Fibroblast of peridontal ligament (primary cell): ENCODE measurements around the gene TUT1.

ENCODE experiments used
- DNase-seq: peaks from one replicate; pipeline ENCODE4 v3.0.0-alpha.2; 2010; ENCODE audit errors: extremely low read depth

TUT1 gene

GRCh38 chr11:62542111-62542745 is 49.1 kb downstream of the TUT1 start:
- DNase-seq: no peak

DNA sequence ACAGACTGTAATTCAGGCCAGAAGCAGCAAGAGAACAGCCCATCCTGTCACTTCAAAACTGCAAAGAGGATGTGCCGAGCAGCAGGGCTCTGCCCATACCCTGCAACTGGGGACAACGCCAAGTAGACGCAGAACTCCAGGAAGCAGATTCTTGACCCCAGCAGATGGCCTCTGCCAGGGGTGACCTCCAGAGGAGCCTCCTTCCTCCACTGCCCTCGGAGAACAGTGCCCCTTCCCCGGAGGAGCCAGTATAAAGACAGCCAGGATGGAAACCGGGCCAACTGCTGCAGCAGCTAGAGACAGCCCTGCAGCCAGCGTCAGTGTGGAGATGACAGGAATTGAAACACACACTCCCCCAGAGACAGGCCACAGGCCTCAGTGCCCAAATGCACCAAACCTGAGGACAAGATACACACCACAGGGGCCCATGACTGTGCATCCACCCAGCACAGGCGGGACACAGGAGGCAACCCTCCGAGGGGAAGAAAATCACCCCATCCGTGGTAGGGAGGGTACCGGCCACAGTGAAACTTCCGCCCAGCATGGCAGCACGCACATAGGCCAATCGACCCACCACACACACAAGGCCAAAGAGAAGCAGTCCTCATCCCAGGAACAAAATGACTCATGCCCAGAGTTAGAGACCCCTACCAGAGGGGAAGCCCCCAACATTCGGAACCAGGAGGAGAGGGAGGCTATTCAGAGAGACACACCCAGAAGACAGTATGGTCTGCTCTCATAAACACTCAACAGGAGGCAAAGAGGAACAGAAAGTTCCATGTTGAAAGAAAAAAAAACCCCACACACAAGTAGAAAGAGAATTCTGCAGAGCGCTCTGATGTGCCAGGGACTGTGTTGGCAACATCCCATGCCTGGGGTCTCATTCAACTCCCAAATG is 50.3 kb downstream of the TUT1 start:
- DNase-seq: no peak

- DNase-seq: peak; percentile 84
Measured at GRCh38 chr11:62539238-62539925, 51.9 kb downstream of the TUT1 start.

GRCh38 chr11:62538470-62539237 is 52.7 kb downstream of the TUT1 start:
- DNase-seq: no peak

DNA sequence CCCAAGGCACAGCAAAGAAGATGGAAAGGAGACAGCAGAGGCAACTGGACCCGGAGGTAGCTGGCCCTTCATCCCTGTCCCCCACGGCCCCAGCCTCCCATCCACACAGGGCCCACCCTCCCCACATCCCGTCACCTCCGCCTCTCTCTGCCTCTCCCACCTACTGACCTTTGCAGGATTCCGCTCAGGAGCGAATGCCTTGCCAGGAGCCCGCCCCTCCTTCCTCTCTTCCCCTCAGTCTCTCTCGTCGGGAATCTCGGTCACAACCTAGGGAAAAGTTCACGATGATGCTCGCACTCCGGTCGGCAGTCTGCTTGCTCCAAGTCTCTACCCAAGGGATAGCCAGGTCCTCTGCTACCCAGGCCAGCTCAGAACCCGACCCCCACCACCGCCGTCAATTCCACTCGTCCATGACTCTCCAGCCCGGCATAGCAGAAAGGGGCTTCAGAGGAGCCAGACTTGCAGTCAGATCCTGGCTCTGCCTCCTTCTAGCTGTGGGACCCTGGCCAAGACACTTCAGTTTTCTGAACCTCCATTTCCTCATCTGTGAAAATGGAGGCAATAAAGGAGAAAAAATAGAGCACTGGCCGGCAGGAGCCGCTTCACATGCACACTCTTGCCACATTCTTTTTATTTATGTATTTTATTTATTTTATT is 54.9 kb downstream of the TUT1 start:
- no peak for DNase-seq

- DNase-seq: no peak
Measured at GRCh38 chr11:62535802-62536201, 55.5 kb downstream of the TUT1 start.

GRCh38 chr11:62534779-62535545 is 56.4 kb downstream of the TUT1 start:
- DNase-seq: no peak

- DNase-seq: no peak
Measured at GRCh38 chr11:62532096-62532495, 59.2 kb downstream of the TUT1 start.
